ENCODE data around the gene PDCD1. TPM values are rescaled to one million over a fixed set of nuclear protein-coding genes. Genes with fewer than 3 reads are reported as not detected.

Gene PDCD1
- total and polyA plus RNA-seq, 2 donors (not counting 1 experiment from before 2014, with no cell fraction given), result 0.28 to 1.3 TPM

- H3K4me2 ChIP-seq (replicated peaks; ENCODE audit: low read depth, low read length, poor library complexity, severe bottlenecking), result no peak overlapping the region
- no peaks in the 10 kb centered on the region for H3K27me3 Mint-ChIP-seq
- TF ChIP-seq EZH2 (IDR thresholded peaks at IDR 0.05; ENCODE audit: borderline replicate concordance, insufficient read depth, low read depth, low read length, poor library complexity, severe bottlenecking), result no peak
- no peak for TF ChIP-seq CTCF (IDR thresholded peaks at IDR 0.05)
- no peaks in the 10 kb centered on the region for H3K9me3 Mint-ChIP-seq (ENCODE audit: insufficient read depth)
- ATAC-seq (ENCODE audit: low read depth) (no peak), DNase-seq (no peak)
- H4K20me1 ChIP-seq (ENCODE audit: control insufficient read depth, insufficient read depth, low read length, poor library complexity, severe bottlenecking), result peaks cover 54% of the 10 kb centered on the region
- no peak overlapping the region for H3K9ac ChIP-seq (ENCODE audit: low read length)
- intact Hi-C loops (cut with micrococcal nuclease), result no loop called here
- H3K27ac ChIP-seq (ENCODE audit: low read length in 2 of 2), result no peak overlapping the region
- H3K4me1 ChIP-seq (ENCODE audit: control insufficient read depth in 2 of 2, insufficient read depth in 2 of 2, low read length in 2 of 2), result peaks cover 0 to 6% of the 10 kb centered on the region in 2 donors
- WGBS (ENCODE audit: insufficient coverage), result 96% methylated on average over 11 of the region's 14 CpGs
- no peaks in the 10 kb centered on the region for H3K9me3 ChIP-seq (ENCODE audit: control extremely low read depth in 1 of 3, control insufficient read depth in 2 of 3, insufficient read depth in 1 of 3, low read length in 2 of 3)
- no peak overlapping the region for H3K27ac Mint-ChIP-seq
- no peaks in the 10 kb centered on the region for H3K27me3 ChIP-seq (replicated peaks in 1 of 4; ENCODE audit: control extremely low read depth in 1 of 4, control insufficient read depth in 3 of 4, insufficient read depth in 4 of 4, low read length in 3 of 4)
- peaks cover 6% of the 10 kb centered on the region for H3K4me1 Mint-ChIP-seq
- ChIA-PET POLR2A (no interaction called here), CTCF (no interaction called here)
- H3K4me3 Mint-ChIP-seq, result no peak overlapping the region
- H3K79me2 ChIP-seq (ENCODE audit: control insufficient read depth, insufficient read depth, low read length), result peaks cover 40% of the 10 kb centered on the region
- H2AFZ ChIP-seq (ENCODE audit: insufficient read depth, low read depth, low read length, poor library complexity, severe bottlenecking), result no peak overlapping the region
- peaks cover 0 to 21% of the 10 kb centered on the region in 2 experiments for H3K36me3 ChIP-seq (replicated peaks in 1 of 2; ENCODE audit: control extremely low read depth in 1 of 2, control insufficient read depth in 1 of 2, extremely low read depth in 1 of 2, insufficient read depth in 2 of 2, low read length in 1 of 2)
- no peak overlapping the region for H3K4me3 ChIP-seq (ENCODE audit: control extremely low read depth in 1 of 5, extremely low read depth in 1 of 5, insufficient read depth in 1 of 5, low read depth in 2 of 5, low read length in 4 of 5)
Observed at GRCh38 chr2:241905716-241906377, 47.2 kb upstream of the PDCD1 start.

GRCh38 chr2:241904791-241905710 is 46.4 kb upstream of the PDCD1 start:
- TF ChIP-seq EZH2 (IDR thresholded peaks at IDR 0.05; ENCODE audit: borderline replicate concordance, insufficient read depth, low read depth, low read length, poor library complexity, severe bottlenecking) (no peak), CTCF (IDR thresholded peaks at IDR 0.05) (no peak)

More at GRCh38 chr2:241904791-241905710, 46.4 kb upstream of the PDCD1 start:
- H3K36me3 ChIP-seq (replicated peaks in 1 of 2; ENCODE audit: control extremely low read depth in 1 of 2, control insufficient read depth in 1 of 2, extremely low read depth in 1 of 2, insufficient read depth in 2 of 2, low read length in 1 of 2), result peaks cover 0 to 13% of the 10 kb centered on the region in 2 experiments
- no peaks in the 10 kb centered on the region for H3K9me3 Mint-ChIP-seq (ENCODE audit: insufficient read depth)
- H4K20me1 ChIP-seq (ENCODE audit: control insufficient read depth, insufficient read depth, low read length, poor library complexity, severe bottlenecking), result peaks cover 52% of the 10 kb centered on the region
- peaks cover 36% of the 10 kb centered on the region for H3K79me2 ChIP-seq (ENCODE audit: control insufficient read depth, insufficient read depth, low read length)
- H3K4me1 ChIP-seq (ENCODE audit: control insufficient read depth in 2 of 2, insufficient read depth in 2 of 2, low read length in 2 of 2), result peaks cover 0 to 6% of the 10 kb centered on the region in 2 donors
- ATAC-seq (ENCODE audit: low read depth) (no peak), DNase-seq (no peak)
- no peaks in the 10 kb centered on the region for H3K27me3 ChIP-seq (replicated peaks in 1 of 4; ENCODE audit: control extremely low read depth in 1 of 4, control insufficient read depth in 3 of 4, insufficient read depth in 4 of 4, low read length in 3 of 4)
- peaks cover 6% of the 10 kb centered on the region for H3K4me1 Mint-ChIP-seq
- H3K9me3 ChIP-seq (ENCODE audit: control extremely low read depth in 1 of 3, control insufficient read depth in 2 of 3, insufficient read depth in 1 of 3, low read length in 2 of 3), result no peaks in the 10 kb centered on the region
- ChIA-PET CTCF (no interaction called here), POLR2A (no interaction called here)
- no peak overlapping the region for H3K4me3 ChIP-seq (ENCODE audit: control extremely low read depth in 1 of 5, extremely low read depth in 1 of 5, insufficient read depth in 1 of 5, low read depth in 2 of 5, low read length in 4 of 5)
- H3K27me3 Mint-ChIP-seq, result no peaks in the 10 kb centered on the region
- H3K9ac ChIP-seq (ENCODE audit: low read length), result no peak overlapping the region
- no peak overlapping the region for H2AFZ ChIP-seq (ENCODE audit: insufficient read depth, low read depth, low read length, poor library complexity, severe bottlenecking)
- H3K4me3 Mint-ChIP-seq, result no peak overlapping the region
- intact Hi-C loops (cut with micrococcal nuclease), result no loop called here
- no peak overlapping the region for H3K27ac ChIP-seq (ENCODE audit: low read length in 2 of 2)
- no peak overlapping the region for H3K27ac Mint-ChIP-seq
- H3K4me2 ChIP-seq (replicated peaks; ENCODE audit: low read depth, low read length, poor library complexity, severe bottlenecking), result no peak overlapping the region
- WGBS (ENCODE audit: insufficient coverage), result 95% methylated on average over 28 of the region's 29 CpGs
